Activated effector memory CD4-positive, alpha-beta T cell treated with anti-CD3 and anti-CD28 coated beads, Interleukin-2, amount 50 U/mL, for 16 hours (primary cell): ENCODE results near the gene TRPM8.
"Not testable (repeated sequence)": the region's sequence is repeated elsewhere in the genome, so short reads cannot be mapped to it uniquely, and the experiment has no call there.

ENCODE experiments used
- DNase-seq: peaks from one replicate; pipeline ENCODE4 v3.0.0-alpha.2; 2020

Gene TRPM8

GRCh38 chr2:233938676-233939370 lies 21.6 kb downstream of the TRPM8 start:
- no peak for DNase-seq

GRCh38 chr2:233940376-233941276 lies 23.5 kb downstream of the TRPM8 start:
- no peak for DNase-seq

- DNase-seq, result no peak
Measured at GRCh38 chr2:233942731-233943130, 25.6 kb downstream of the TRPM8 start.

- DNase-seq, result no peak
Measured at GRCh38 chr2:233944269-233944668, 27.1 kb downstream of the TRPM8 start.

- no peak for DNase-seq
Measured at GRCh38 chr2:233944722-233945121, 27.5 kb downstream of the TRPM8 start.

- DNase-seq, result no peak
Measured at GRCh38 chr2:233945146-233945545, 28.0 kb downstream of the TRPM8 start.

- DNase-seq, result no peak
Measured at GRCh38 chr2:233950078-233950825, 33.1 kb downstream of the TRPM8 start.

GRCh38 chr2:233952335-233952734 lies 35.2 kb downstream of the TRPM8 start:
- DNase-seq, result no peak

- DNase-seq, result no peak
Measured at GRCh38 chr2:233953087-233953801, 36.1 kb downstream of the TRPM8 start.

- DNase-seq, result no peak
Measured at GRCh38 chr2:233960203-233960602, 43.0 kb downstream of the TRPM8 start.

- DNase-seq, result no peak
Measured at GRCh38 chr2:233961905-233962304, 44.7 kb downstream of the TRPM8 start.

GRCh38 chr2:233964581-233964980 lies 47.4 kb downstream of the TRPM8 start:
- DNase-seq, result no peak

- no peak for DNase-seq
Measured at GRCh38 chr2:233965032-233965603, 47.9 kb downstream of the TRPM8 start.

GRCh38 chr2:233965646-233966045 lies 48.5 kb downstream of the TRPM8 start:
- DNase-seq, result not testable (repeated sequence)

GRCh38 chr2:233966388-233966787 lies 49.2 kb downstream of the TRPM8 start:
- DNase-seq, result no peak

- no peak for DNase-seq
Measured at GRCh38 chr2:233967164-233967563, 50.0 kb downstream of the TRPM8 start.

- DNase-seq, result no peak
Measured at GRCh38 chr2:233968556-233968955, 51.4 kb downstream of the TRPM8 start.

GRCh38 chr2:233972460-233972859 lies 55.3 kb downstream of the TRPM8 start:
- not testable (repeated sequence) for DNase-seq

GRCh38 chr2:233972941-233973575 lies 55.9 kb downstream of the TRPM8 start:
- no peak for DNase-seq

- no peak for DNase-seq
Measured at GRCh38 chr2:233973786-233974185, 56.6 kb downstream of the TRPM8 start.

GRCh38 chr2:233974530-233975071 lies 57.4 kb downstream of the TRPM8 start:
- no peak for DNase-seq

- no peak for DNase-seq
Measured at GRCh38 chr2:233976087-233976486, 58.9 kb downstream of the TRPM8 start.
